Measurements from ENCODE around the gene FBXL17.
A peak's percentile ranks its signal among the peaks of the same experiment; 100 is the strongest.
"Not testable (repeated sequence)": the region's sequence is repeated elsewhere in the genome, so short reads cannot be mapped to it uniquely, and the experiment has no call there.

FBXL17 gene

DNA sequence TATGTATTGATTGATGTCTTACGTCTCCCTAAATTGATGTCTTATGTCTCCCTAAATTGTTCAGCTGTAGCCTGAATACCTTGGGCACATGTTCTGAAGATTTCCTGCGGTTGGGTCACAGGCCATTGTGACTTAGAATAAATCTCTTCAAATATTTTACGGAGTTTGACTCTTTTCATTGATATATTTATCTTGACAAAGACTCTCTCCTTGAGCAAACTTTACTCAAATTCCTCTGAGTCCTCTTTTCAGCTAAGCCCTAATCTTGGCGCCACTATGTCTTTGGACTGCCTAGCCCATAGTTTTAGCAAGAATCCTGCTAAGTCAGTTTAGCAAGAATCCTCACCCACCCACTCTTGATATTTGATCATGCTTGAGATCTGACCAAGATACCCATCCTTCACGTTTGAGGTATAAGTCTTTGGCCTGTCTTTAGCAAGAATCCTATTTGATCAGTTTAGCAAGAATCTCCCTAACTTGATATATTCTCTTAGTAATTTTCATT is 35.3 kb upstream of the FBXL17 start:
- ChIA-PET CTCF (no interaction called here), POLR2A (interaction anchor here (0.6 kb wide), 1 partner anchor 1052 kb away, joined by 3 read pairs; no protein-coding TSS in a partner anchor)
- Histone ChIP-seq H3K4me3 (ENCODE audit: control insufficient read depth in 1 of 7, extremely low read depth in 1 of 7, insufficient read depth in 4 of 7, low read depth in 2 of 7, low read length in 6 of 7) (no peak overlapping the region), H3K9me3 (ENCODE audit: control extremely low read depth in 1 of 5, control insufficient read depth in 4 of 5, insufficient read depth in 2 of 5, low read depth in 1 of 5, low read length in 4 of 5) (peaks cover 0 to 3% (median 0%) of the 10 kb centered on the region in 5 experiments), H3K36me3 (ENCODE audit: control insufficient read depth in 4 of 4, insufficient read depth in 4 of 4, low read length in 3 of 4) (no peaks in the 10 kb centered on the region), H3K4me1 (ENCODE audit: control extremely low read depth in 1 of 4, control insufficient read depth in 4 of 4, insufficient read depth in 4 of 4, low read length in 3 of 4) (no peaks in the 10 kb centered on the region), H3K27me3 (replicated peaks in 2 of 5; ENCODE audit: control insufficient read depth in 4 of 5, insufficient read depth in 5 of 5, low read length in 4 of 5) (no peaks in the 10 kb centered on the region), H3K27ac (ENCODE audit: insufficient read depth in 1 of 2, low read depth in 1 of 2, low read length in 2 of 2, poor library complexity in 1 of 2, severe bottlenecking in 2 of 2) (no peak overlapping the region)
- WGBS (ENCODE audit: insufficient coverage): 98% methylated on average over 4 of the region's 5 CpGs
- DNase-seq: no peak

DNA sequence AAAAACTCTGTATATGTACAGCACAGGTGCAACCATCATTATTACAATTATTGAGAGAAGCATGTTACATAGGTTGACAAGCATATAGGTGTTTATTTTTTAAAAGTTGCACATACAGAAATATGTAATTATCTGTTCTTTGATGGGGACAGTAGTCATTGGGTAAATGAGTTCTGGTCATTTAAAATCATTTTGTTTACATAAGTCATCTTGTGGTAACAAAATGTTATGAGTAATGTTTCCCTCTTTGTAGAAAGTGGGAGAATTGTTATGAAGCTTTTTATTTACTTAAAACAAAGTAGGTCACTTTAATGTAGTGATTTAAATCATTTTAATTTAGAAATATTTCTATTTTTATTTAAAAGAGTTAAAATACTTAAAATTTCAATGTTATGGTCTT is 33.8 kb upstream of the FBXL17 start:
- Histone ChIP-seq H3K36me3 (ENCODE audit: control insufficient read depth in 4 of 4, insufficient read depth in 4 of 4, low read length in 3 of 4) (no peaks in the 10 kb centered on the region), H3K27ac (ENCODE audit: insufficient read depth in 1 of 2, low read depth in 1 of 2, low read length in 2 of 2, poor library complexity in 1 of 2, severe bottlenecking in 2 of 2) (no peak overlapping the region), H3K4me1 (ENCODE audit: control extremely low read depth in 1 of 4, control insufficient read depth in 4 of 4, insufficient read depth in 4 of 4, low read length in 3 of 4) (no peaks in the 10 kb centered on the region), H3K27me3 (replicated peaks in 2 of 5; ENCODE audit: control insufficient read depth in 4 of 5, insufficient read depth in 5 of 5, low read length in 4 of 5) (no peaks in the 10 kb centered on the region), H3K9me3 (ENCODE audit: control extremely low read depth in 1 of 5, control insufficient read depth in 4 of 5, insufficient read depth in 2 of 5, low read depth in 1 of 5, low read length in 4 of 5) (peaks cover 0 to 3% (median 0%) of the 10 kb centered on the region in 5 experiments), H3K4me3 (ENCODE audit: control insufficient read depth in 1 of 7, extremely low read depth in 1 of 7, insufficient read depth in 4 of 7, low read depth in 2 of 7, low read length in 6 of 7) (no peak overlapping the region)
- DNase-seq: no peak
- POLR2A ChIA-PET: interaction anchor here (0.7 kb wide), 1 partner anchor 187 kb away, joined by 6 read pairs; no protein-coding TSS in a partner anchor
- CTCF ChIA-PET: no interaction called here

DNA sequence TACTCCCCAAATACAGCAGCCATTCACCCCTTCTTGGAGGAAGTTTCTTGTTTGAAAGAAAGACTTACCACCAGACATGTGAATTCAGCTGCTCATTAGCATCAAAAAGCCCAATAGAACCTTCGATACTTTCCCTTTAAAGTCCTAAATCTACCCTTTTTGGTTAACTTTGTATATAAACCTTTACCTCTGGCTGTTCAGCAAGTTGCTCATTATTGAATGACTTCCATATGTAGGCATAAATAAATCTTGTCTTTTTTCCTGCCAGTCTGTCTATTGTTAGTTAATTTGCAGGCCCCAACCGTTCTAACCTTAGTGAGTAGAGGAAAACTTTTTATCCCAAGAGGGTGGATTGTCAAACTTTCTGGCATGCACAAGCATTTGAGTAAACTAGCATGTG is 27.9 kb upstream of the FBXL17 start:
- Histone ChIP-seq H3K4me1 (ENCODE audit: control extremely low read depth in 1 of 4, control insufficient read depth in 4 of 4, insufficient read depth in 4 of 4, low read length in 3 of 4) (no peaks in the 10 kb centered on the region), H3K9me3 (ENCODE audit: control extremely low read depth in 1 of 5, control insufficient read depth in 4 of 5, insufficient read depth in 2 of 5, low read depth in 1 of 5, low read length in 4 of 5) (peaks cover 0 to 4% (median 0%) of the 10 kb centered on the region in 5 experiments), H3K27ac (ENCODE audit: insufficient read depth in 1 of 2, low read depth in 1 of 2, low read length in 2 of 2, poor library complexity in 1 of 2, severe bottlenecking in 2 of 2) (no peak overlapping the region), H3K4me3 (ENCODE audit: control insufficient read depth in 1 of 7, extremely low read depth in 1 of 7, insufficient read depth in 4 of 7, low read depth in 2 of 7, low read length in 6 of 7) (no peak overlapping the region), H3K36me3 (ENCODE audit: control insufficient read depth in 4 of 4, insufficient read depth in 4 of 4, low read length in 3 of 4) (no peaks in the 10 kb centered on the region), H3K27me3 (replicated peaks in 2 of 5; ENCODE audit: control insufficient read depth in 4 of 5, insufficient read depth in 5 of 5, low read length in 4 of 5) (no peaks in the 10 kb centered on the region)
- no peak for DNase-seq
- WGBS (ENCODE audit: insufficient coverage): 83% methylated on average over 1 of the region's 2 CpGs
- POLR2A ChIA-PET: no interaction called here
- CTCF ChIA-PET: no interaction called here

DNA sequence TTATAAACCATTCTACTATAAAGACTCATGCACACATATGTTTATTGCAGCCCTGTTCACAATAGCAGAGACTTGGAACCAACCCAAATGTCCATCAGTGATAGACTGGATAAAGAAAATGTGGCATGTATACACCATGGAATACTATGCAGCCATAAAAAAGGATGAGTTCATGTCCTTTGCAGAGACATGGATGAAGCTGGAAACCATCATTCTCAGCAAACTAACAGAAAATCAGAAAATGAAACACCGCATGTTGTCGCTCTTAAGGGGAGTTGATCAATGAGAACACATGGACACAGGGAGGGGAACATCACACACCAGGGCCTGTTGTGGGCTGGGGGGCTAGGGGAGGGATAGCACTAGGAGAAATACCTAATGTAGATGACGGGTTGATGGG is 23.3 kb upstream of the FBXL17 start:
- H3K9me3 ChIP-seq (ENCODE audit: control extremely low read depth in 1 of 5, control insufficient read depth in 4 of 5, insufficient read depth in 2 of 5, low read depth in 1 of 5, low read length in 4 of 5); H3K27ac ChIP-seq (ENCODE audit: insufficient read depth in 1 of 2, low read depth in 1 of 2, low read length in 2 of 2, poor library complexity in 1 of 2, severe bottlenecking in 2 of 2); POLR2A ChIA-PET; H3K4me1 ChIP-seq (ENCODE audit: control extremely low read depth in 1 of 4, control insufficient read depth in 4 of 4, insufficient read depth in 4 of 4, low read length in 3 of 4); H3K36me3 ChIP-seq (ENCODE audit: control insufficient read depth in 4 of 4, insufficient read depth in 4 of 4, low read length in 3 of 4); CTCF ChIA-PET; DNase-seq; H3K27me3 ChIP-seq (replicated peaks in 2 of 5; ENCODE audit: control insufficient read depth in 4 of 5, insufficient read depth in 5 of 5, low read length in 4 of 5); H3K4me3 ChIP-seq (ENCODE audit: control insufficient read depth in 1 of 7, extremely low read depth in 1 of 7, insufficient read depth in 4 of 7, low read depth in 2 of 7, low read length in 6 of 7): not testable (repeated sequence)
- WGBS (ENCODE audit: insufficient coverage): 100% methylated on average over 2 of the region's 3 CpGs

DNA sequence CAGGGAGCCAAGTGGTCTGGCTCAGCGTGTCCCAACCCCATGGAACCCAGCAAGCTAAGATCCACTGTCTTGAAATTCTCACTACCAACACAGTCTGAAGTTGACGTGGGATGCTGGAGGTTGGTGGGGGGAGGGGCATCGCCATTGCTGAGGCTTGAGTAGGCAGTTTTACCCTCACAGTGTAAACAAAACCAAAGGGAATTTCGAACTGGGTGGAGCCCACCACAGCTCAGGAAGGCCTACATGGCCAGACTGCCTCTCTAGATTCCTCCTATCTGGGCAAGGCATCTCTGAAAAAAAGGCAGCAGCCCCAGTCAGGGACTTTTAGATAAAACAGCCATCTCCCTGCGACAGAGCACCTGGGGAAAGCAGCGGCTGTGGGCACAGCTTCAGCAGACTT is 17.1 kb upstream of the FBXL17 start:
- Histone ChIP-seq H3K9me3 (ENCODE audit: control extremely low read depth in 1 of 5, control insufficient read depth in 4 of 5, insufficient read depth in 2 of 5, low read depth in 1 of 5, low read length in 4 of 5) (peaks cover 0 to 3% (median 0%) of the 10 kb centered on the region in 5 experiments), H3K4me1 (ENCODE audit: control extremely low read depth in 1 of 4, control insufficient read depth in 4 of 4, insufficient read depth in 4 of 4, low read length in 3 of 4) (no peaks in the 10 kb centered on the region), H3K36me3 (ENCODE audit: control insufficient read depth in 4 of 4, insufficient read depth in 4 of 4, low read length in 3 of 4) (no peaks in the 10 kb centered on the region), H3K4me3 (ENCODE audit: control insufficient read depth in 1 of 7, extremely low read depth in 1 of 7, insufficient read depth in 4 of 7, low read depth in 2 of 7, low read length in 6 of 7) (no peak overlapping the region), H3K27ac (ENCODE audit: insufficient read depth in 1 of 2, low read depth in 1 of 2, low read length in 2 of 2, poor library complexity in 1 of 2, severe bottlenecking in 2 of 2) (no peak overlapping the region), H3K27me3 (replicated peaks in 2 of 5; ENCODE audit: control insufficient read depth in 4 of 5, insufficient read depth in 5 of 5, low read length in 4 of 5) (no peaks in the 10 kb centered on the region)
- ChIA-PET CTCF (no interaction called here), POLR2A (no interaction called here)
- peak in 2 of 3 donors; percentile 5 to 17 for DNase-seq
- 88% methylated on average over 4 of the region's 6 CpGs for WGBS (ENCODE audit: insufficient coverage)

DNA sequence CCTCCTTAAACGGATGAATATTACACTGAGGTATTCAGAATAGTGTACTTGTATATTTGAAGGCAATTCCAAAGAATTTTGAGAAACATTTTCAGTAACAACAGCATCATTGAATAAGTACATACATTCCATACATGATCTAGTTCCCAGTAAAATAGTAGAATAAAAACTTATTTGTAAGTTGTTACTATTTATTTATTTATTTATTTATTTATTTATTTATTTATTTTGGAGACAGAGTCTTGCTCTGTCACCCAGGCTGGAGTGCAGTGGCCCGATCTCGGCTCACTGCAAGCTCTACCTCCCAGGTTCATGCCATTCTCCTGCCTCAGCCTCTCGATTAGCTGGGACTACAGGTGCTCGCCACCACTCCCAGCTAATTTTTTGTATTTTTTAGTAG is 14.9 kb upstream of the FBXL17 start:
- H3K4me3 ChIP-seq (ENCODE audit: control insufficient read depth in 1 of 7, extremely low read depth in 1 of 7, insufficient read depth in 4 of 7, low read depth in 2 of 7, low read length in 6 of 7); H3K4me1 ChIP-seq (ENCODE audit: control extremely low read depth in 1 of 4, control insufficient read depth in 4 of 4, insufficient read depth in 4 of 4, low read length in 3 of 4); H3K27ac ChIP-seq (ENCODE audit: insufficient read depth in 1 of 2, low read depth in 1 of 2, low read length in 2 of 2, poor library complexity in 1 of 2, severe bottlenecking in 2 of 2); DNase-seq; CTCF ChIA-PET; H3K9me3 ChIP-seq (ENCODE audit: control extremely low read depth in 1 of 5, control insufficient read depth in 4 of 5, insufficient read depth in 2 of 5, low read depth in 1 of 5, low read length in 4 of 5); H3K27me3 ChIP-seq (replicated peaks in 2 of 5; ENCODE audit: control insufficient read depth in 4 of 5, insufficient read depth in 5 of 5, low read length in 4 of 5); H3K36me3 ChIP-seq (ENCODE audit: control insufficient read depth in 4 of 4, insufficient read depth in 4 of 4, low read length in 3 of 4); POLR2A ChIA-PET: not testable (repeated sequence)
- WGBS (ENCODE audit: insufficient coverage): 100% methylated on average over 2 of the region's 5 CpGs

DNA sequence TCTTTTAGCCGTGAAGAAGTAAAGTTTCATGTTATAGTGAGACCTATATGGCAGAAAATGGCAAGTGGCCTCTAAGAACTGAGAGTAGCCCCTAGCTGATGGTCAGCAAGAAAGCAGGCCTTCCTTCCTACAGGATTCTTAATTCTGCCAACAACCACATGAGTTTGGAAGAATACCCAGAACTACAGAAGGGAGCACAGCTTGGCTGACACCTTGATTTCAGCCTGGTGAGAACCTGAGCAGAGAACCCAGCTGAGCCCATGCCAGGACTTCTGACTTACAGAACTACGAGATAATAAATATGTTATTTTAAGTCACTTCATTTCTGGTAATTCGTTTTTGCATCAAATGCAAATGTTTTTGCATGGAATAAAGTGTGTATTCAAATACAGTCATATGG is 5.9 kb upstream of the FBXL17 start:
- Histone ChIP-seq H3K4me3 (ENCODE audit: control insufficient read depth in 1 of 7, extremely low read depth in 1 of 7, insufficient read depth in 4 of 7, low read depth in 2 of 7, low read length in 6 of 7) (no peak overlapping the region), H3K27ac (ENCODE audit: insufficient read depth in 1 of 2, low read depth in 1 of 2, low read length in 2 of 2, poor library complexity in 1 of 2, severe bottlenecking in 2 of 2) (no peak overlapping the region), H3K4me1 (ENCODE audit: control extremely low read depth in 1 of 4, control insufficient read depth in 4 of 4, insufficient read depth in 4 of 4, low read length in 3 of 4) (peaks cover 8 to 19% (median 14%) of the 10 kb centered on the region in 4 experiments), H3K27me3 (replicated peaks in 2 of 5; ENCODE audit: control insufficient read depth in 4 of 5, insufficient read depth in 5 of 5, low read length in 4 of 5) (no peaks in the 10 kb centered on the region), H3K9me3 (ENCODE audit: control extremely low read depth in 1 of 5, control insufficient read depth in 4 of 5, insufficient read depth in 2 of 5, low read depth in 1 of 5, low read length in 4 of 5) (no peaks in the 10 kb centered on the region), H3K36me3 (ENCODE audit: control insufficient read depth in 4 of 4, insufficient read depth in 4 of 4, low read length in 3 of 4) (no peaks in the 10 kb centered on the region)
- 89% methylated on average over 1 of the region's 3 CpGs for WGBS (ENCODE audit: insufficient coverage)
- no peak for DNase-seq
- ChIA-PET POLR2A (interaction anchor here (0.5 to 0.6 kb wide), 2 partner anchors 10 to 653 kb away, joined by 4 to 6 read pairs; no protein-coding TSS in a partner anchor), CTCF (no interaction called here)
